Measurements from ENCODE around the gene SAYSD1.
"Not testable (repeated sequence)": the region's sequence is repeated elsewhere in the genome, so short reads cannot be mapped to it uniquely, and the experiment has no call there.

Gene SAYSD1, protein sequence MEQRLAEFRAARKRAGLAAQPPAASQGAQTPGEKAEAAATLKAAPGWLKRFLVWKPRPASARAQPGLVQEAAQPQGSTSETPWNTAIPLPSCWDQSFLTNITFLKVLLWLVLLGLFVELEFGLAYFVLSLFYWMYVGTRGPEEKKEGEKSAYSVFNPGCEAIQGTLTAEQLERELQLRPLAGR

DNA sequence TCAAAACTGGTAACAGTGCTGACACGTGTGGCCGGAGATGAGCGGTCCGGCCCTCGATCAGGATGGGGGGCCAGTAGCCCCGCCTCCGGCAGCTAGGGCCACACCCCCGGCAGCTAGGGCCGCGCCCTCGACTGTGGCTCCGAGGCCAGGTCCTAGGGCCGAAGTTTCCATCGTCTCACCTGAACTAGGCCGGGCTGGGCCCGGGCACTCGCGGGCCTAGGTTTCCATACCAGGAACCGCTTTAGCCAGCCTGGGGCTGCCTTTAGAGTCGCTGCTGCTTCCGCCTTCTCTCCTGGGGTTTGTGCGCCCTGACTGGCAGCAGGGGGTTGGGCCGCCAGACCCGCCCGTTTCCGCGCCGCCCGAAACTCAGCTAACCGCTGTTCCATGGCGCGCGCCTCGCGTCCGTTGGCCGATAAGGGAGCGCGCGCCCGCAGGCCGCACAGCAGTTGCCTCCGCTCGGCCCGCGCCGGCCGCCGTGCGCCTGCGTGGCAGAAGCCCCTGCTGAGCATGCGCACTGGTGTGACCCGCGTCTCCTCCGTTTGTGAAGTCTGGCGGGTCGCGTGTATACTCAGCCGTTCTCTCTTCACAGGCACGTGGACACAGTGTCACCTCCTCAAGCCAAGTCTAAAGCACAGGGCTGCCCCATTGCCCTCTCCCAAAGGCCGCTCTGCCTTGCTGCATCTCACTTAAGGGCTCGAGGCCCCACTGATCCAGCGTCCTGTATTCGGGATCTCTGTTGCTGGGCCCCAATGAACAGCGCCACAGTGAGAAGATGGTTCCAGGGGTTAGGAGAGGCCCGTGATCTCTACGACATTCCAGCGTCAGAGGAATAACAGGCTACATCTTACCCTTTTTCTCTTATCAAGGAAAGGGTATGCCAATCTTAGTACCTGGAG, at the start of gene SAYSD1:
SAYSD1 (minus strand) TSS at position 483 of the 896 bp plus-strand sequence; CDS start at position 386, 97 bp downstream.
- DNase-seq (ENCODE audit: low read depth in 2 of 2) = peak; percentile 89 to 94

DNA sequence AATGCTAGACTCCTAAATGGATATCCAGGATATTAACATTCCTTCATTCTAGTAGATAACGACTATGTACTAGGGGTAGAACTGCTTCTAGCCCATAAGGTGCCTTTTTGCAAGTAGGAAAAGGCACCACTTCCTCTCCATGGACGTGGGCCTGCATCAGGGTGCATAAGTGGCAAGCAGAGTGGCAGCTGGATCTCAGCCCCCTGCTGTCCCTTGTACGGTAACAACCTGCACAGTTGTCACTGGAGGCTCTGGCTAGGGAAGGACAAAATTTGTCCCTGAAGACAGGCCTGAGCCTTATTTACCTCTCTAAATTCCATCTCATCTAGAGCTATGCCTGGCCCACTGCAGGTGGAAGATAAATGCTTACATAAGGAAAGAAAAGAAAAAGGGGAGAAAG, 42.5 kb upstream of the SAYSD1 start:
- DNase-seq (ENCODE audit: low read depth in 2 of 2) = no peak

DNA sequence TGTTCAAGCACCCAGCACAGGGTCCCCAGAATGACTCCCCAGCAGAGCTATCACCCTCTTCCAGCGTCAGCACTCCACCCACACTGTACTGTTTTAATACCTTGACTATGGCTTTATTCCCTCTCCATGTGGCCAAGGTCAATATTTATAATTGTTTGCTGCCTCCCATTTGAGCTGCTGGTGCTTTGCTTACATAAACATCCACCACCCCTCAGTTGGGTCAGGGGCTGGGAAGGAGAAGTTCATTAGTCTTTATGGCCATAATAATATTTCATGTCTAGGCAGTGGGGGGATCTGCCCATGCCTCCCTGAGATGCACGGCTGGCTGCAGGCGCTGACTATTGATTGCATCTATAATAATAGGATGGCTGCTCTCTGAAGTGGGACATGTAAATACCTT, 41.8 kb upstream of the SAYSD1 start:
- DNase-seq (ENCODE audit: low read depth in 2 of 2) = no peak

DNA sequence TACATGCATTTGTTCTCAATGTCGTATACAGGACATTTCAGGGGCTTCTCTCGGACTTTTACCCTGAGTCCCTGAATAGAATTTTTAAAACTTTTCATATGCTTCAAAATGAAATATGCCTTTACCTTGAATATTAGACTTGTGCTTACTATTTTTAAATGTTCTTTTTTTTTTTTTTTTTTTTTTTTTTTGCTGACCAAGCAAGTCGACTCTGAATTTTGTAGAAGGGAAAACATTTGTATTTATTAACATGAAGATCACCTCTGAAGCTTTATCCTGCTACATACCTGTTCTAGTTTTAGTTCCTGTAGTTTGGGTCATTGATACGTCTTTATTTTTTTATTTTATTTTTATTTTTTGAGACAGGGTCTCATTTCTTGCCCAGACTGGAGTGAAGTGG, 39.7 kb upstream of the SAYSD1 start:
- no peak for DNase-seq (ENCODE audit: low read depth in 2 of 2)

DNA sequence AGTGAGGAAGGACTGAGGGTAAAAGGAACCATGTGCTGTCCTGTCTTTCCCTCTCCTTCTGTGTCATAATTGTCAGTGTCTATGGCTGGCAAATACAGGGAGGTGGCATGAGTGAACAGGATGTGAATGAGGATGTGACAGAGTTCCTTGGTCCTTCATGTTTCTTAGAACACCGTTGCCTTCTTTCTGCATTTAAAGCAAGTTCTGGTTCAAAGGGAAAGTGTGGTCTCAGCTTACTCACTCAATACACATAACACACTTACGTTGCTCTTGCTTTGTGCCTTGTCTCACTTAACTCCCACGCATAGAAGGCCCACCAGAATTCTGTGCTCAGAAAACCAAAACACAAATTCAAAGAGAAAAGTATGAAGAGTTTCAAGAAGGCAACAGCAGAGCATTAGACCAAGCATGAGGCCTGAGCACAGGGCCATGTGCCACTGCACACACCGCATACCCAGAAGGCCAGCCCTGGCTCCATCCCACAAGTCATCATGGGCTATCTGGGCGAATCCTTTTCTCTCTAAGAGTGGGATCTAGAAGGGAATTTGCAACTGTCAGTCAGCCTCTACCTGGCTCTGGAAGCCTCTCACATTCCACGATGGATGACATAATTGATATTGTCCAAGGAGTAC, 38.9 kb upstream of the SAYSD1 start:
- no peak for DNase-seq (ENCODE audit: low read depth in 2 of 2)

DNA sequence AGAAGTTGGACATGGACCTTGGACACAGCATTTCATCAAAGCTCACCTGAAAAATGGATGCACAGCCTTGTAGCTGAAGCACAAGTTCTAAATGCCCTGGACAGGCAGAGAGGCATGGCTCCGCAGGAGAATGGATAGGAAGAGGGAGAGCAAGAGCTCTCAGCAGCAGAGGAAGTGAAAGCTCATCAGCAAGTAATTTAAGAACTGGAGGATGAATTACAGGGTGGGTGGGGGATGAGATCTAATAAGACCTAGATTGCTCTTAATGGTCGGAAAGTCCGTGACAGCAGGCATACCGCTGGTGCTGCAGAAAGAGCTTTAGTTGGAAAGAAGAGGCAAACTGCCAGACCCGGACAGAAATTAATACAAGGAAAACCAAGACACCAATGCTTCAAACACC, 37.3 kb upstream of the SAYSD1 start:
- no peak for DNase-seq (ENCODE audit: low read depth in 2 of 2)

DNA sequence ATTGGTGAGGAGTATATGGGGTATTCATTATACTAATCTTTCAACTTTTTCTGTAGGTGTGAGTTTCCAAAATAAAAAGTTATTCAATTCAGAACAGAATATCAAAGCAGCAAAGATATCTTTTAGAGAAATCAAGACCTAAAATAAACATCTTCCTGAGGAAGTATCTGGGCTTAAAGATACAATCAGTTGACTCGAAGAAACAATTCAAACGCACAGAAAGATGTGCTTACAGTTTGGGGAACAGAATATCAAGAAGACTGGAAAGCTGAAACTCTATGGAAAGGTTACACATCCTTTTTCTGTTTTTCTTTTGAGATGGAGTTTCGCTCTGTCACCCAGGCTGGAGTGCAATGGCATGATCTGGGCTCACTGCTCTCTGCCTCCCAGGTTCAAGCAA, 36.2 kb upstream of the SAYSD1 start:
- DNase-seq (ENCODE audit: low read depth in 2 of 2) = no peak

DNA sequence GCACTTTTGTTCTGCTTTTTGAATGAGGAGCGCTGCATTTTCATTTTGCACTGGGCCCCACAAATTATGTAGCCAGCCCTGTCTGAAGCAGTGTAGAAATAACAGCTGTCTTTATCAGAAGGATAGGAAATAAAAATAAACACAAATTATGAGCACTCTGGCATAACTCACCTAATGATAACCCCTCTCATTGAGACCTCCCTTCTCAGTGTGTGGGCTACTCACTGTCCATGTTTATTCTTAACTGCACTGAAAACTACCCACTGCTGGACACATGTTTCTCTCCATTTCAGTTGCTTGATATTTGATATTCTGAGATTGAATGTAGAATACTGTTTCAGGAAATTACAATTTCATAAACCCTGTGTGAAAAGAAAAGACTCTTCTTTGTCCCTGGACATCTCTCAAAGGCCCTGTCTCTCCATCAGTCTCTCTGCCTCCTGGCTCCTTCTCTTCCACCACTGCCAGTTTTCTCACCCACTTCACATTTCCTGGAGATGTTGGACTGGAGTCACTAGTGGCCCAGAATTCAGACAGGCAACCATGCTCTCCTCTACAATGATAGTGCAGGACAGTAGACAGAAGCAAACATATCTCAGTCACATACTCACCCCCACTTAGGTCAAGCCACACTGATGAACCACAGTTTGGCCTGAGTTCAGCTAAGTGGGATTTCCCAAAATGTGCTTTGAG, 29.6 kb upstream of the SAYSD1 start:
- no peak for DNase-seq (ENCODE audit: low read depth in 2 of 2)

DNA sequence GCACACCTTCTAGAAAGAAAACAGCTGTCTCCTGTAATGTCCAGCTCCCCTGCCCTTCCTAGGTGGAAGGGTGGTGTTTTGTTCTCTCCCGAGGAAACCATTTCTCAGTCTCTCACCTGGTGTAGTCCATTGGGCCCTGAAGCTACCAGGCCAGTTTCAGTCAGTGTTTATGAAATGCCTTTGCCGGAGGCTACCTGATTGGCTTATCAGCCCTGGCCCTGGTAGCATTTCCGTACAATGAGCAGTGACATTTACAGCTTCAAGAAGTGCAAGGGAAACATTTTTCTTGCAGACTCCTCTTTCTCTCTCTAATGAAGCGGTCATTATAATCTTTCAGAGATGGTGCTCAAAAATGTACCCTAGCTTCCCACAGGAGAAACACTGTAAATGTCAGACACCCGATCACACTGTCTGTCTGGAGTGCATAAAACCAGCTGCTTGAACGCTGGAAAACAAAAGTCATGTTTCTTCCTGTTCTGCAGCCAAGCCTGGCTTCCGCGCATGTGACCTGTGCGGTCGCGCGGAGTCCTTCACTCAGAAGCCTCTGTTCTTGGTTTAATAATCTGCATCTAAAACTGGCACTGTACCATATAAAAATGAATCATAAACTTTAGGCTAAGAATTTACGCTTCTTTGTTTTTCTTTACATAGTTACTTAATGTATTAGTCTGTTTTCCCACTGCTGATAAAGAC, 28.4 kb upstream of the SAYSD1 start:
- no peak for DNase-seq (ENCODE audit: low read depth in 2 of 2)

DNA sequence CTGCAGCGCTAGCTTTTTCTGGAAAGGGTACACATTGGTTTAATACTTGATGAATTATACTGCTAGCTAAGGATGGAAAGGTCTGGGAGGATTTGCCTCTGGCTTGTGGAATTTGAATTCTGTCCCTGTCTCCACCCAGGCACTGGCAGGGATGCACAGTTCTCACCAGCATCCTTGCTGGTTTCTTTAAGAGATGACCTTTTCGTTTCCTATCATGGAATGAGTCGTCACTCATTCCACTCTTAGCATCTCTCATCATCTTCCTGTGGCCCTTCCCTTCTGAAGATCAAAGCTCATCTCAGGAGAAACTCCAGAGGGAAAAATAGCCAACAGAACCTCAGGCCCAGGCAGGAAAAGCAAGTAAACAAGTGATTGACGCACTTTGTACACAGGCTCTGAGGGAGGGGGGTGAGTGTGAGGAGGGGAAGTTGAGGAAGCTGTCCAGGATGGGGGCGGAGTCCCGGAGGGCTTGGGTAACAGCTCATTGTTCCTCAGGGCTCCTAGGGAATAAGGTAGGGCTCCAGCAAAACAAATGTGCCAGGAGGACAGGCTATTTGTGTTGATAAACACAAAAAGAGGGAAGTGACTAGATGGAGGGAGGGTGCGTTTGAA, 25.7 kb upstream of the SAYSD1 start:
- no peak for DNase-seq (ENCODE audit: low read depth in 2 of 2)

DNA sequence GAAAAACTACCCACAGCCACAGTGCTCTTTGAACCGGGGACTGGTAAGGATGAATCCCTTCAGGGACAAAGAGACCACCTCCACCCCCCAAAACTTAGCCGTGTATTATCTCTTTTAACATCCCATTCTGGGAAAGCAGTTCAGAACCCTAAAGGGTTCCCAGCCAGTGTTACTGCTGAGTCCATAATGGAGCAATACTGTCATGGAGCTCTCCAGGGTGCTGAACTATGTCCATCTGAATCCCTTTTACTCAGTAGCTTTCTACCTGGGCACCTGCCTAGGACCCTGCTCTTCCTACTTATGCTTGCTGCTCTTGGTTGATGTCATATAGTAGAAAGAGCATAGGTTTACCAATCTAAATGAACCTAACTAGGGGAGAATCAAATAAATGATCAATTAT, 22.3 kb upstream of the SAYSD1 start:
- no peak for DNase-seq (ENCODE audit: low read depth in 2 of 2)

DNA sequence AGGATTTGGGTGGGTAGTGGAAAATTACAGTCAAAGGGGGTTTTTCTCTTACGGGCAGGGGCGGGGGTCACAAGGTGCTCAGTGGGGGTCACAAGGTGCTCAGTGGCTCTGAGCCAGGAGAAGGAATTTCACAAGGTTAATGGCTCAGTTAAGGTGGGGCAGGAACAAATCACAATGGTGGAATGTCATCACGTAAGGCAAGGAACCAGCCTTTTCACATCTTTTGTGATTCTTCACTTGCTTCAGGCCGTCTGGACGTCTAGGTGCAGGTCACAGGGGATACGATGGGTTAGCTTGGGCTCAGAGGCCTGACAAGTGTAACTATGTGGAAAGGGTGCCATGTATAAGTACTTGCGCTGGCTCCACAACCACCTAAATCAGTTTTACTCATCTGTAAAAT, 21.2 kb upstream of the SAYSD1 start:
- not testable (repeated sequence) for DNase-seq (ENCODE audit: low read depth in 2 of 2)

DNA sequence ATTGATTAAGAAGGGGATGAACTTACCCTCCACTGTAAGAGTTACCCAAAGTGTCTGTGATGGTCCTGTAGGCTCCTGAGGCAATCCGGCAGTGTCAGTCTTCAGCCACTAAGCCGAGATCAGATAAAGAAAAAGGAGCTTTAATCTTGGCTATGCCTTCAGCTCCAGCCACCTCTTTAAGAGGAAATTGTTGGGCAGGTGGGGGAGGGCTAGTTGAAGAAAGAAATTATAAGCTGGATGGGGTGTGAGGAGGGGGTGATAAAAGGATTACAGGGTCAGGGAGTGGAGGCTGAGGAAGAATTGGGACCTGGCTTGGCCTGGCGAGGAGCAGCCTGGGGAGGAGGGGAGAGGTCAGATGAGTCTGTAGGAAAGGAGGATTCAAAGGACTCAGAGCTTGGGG, 19.8 kb upstream of the SAYSD1 start:
- DNase-seq (ENCODE audit: low read depth in 2 of 2) = not testable (repeated sequence)

DNA sequence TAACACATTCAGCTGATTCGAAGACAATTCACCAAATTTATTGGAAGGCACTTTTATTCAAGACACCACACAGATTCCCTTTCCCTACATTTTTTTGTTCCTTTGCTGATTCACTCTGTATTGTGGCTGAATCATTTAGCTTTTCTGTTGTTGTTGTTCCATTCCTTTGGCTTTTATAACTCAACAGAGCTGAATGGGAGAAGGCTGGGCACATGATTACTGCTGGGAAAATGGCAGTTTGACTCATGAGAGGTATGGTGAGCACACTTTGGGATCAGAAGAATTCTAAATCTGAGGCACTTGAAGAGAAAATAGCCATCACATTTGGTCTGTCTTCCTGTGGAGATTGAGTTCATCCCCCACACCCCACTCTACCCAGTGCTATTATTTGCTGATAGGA, 15.7 kb upstream of the SAYSD1 start:
- no peak for DNase-seq (ENCODE audit: low read depth in 2 of 2)

DNA sequence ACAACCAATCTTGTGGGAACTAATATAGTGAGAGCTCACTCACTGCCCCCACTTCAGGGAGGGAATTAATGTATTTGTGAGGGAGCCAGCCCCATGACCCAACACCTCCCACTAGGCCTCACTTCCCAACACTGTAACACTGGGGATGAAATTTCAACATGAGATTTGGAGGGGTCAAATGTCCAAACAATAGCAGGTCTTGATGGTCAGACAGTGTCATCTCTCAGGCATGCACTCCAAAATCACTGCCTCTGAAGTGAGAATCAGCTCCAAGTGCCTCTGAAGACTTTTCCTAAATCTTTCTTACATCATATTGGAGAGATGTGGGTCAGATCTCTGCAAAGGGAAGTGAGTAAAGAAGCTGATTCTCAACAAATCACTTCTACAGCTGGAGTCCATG, 13.8 kb upstream of the SAYSD1 start:
- no peak for DNase-seq (ENCODE audit: low read depth in 2 of 2)

DNA sequence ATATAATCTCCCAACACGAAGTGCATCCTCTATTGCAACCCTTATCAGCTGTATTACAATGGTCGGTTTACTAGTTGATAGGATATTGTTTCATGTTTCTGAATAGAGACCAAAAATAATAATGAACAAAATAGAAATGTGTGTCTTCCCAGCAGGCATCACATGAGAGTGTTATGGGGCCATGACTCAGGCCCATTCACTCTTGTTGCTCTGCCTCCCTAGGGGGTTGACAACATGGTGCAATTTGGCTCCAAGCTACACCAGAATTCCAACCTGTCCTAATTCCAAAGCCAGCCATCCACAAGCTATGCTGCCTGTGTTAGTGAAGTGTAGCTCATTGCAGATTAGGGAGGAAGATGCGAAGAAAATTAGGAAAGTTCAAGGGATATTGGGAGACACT, 13.1 kb upstream of the SAYSD1 start:
- DNase-seq (ENCODE audit: low read depth in 2 of 2) = no peak

DNA sequence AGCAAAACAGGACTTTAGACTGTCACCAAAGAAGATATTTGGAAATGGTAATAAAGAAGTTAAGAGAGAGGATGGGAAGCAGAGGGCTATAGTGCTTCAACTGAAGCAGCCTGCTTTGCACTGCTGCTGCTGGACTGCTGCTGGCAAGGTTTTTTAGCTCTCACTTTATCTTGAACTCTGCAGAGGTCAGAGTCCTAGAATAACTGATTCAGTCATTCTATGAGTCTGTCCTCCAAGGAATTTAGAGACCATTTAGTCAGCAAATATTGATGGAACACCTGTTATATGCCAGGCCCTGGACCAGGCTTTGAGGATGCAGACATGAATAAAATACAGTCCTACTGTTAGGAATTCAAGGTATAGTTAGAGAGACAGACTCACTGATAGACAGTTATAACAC, 9.1 kb upstream of the SAYSD1 start:
- no peak for DNase-seq (ENCODE audit: low read depth in 2 of 2)

DNA sequence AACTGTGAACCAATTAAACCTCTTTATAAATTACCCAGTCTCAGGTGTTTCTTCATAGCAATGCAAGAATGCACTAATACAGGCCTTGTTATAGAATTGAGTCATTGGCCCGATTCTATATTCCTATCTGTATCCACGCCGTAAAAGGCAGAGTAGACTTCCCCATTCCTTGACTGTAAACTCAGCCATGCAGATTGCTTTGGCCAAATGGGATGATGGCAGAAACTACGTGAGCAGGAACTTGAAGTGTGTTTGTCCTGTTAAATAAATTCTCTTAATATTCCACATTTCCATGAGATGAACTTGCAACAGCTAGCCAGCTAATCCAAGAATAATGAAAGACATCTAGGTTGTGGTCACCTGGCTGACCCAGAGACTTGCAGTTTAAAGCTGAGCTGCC, 3.9 kb upstream of the SAYSD1 start:
- no peak for DNase-seq (ENCODE audit: low read depth in 2 of 2)

DNA sequence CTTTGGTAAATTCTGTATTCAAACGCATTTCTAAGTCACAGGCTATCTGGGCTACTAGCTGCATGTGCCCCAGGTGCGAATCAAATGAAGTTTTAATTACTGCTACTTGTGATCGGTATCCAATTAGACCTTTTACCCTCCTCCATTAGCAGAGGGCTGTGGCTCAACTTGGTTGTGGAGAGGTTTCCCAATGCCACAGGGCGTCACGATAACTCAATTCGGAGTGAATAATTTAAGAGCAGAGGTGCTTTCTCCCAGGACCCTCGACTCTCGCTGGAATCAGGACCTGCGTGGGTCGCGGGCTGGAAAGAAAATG, 640 bp downstream of the SAYSD1 start:
- DNase-seq (ENCODE audit: low read depth in 2 of 2) = no peak

DNA sequence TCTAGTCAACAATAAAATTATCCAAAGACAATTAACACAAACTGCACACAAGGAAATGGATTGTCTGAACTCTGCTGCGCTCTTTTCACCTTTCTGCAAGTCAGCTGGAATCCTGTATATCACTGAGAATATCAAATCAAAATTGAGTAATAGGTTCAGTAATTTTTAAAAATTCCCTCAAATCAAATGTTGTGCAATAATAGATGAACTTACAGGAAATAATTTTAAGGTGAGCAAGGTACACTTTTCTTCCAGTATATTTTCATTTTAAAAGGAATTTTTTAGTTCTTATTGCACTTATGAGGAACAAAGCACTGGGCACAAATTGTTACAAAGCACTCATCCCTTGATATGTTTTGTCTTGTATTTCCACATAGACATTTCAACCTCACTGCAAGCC, 1.2 kb downstream of the SAYSD1 start:
- no peak for DNase-seq (ENCODE audit: low read depth in 2 of 2)

DNA sequence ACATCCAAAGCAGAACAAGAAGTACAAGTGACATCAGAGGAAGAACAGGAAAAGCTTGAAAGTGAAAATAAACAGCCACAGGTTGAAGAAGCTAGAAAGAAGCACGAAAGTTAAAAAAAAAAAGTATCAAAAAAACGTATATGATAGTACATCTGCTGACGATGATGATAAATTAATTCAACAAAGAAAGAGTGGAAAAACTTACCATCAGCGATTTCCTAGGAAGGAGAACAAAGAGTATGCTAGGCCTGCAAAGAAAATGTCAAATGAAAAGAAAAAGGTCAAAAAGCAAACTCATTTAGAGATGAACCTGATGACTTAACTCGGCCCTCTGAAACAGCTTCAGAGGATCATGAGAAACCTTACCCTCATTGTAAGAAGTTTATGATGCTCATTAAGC, 3.7 kb downstream of the SAYSD1 start:
- DNase-seq (ENCODE audit: low read depth in 2 of 2) = no peak
